H9 (cell line): Measurements from ENCODE around the gene ARHGAP5. TPM values are rescaled to one million over a fixed set of nuclear protein-coding genes. Genes with fewer than 3 reads are reported as not detected.

ENCODE experiments used
- DNase-seq: peaks from one replicate; pipeline ENCODE4 v3.0.0-alpha.2; 2017
- H2AFZ ChIP-seq: one replicate; pipeline ENCODE4 v1.6.1; 2013; ENCODE audit warnings: mild to moderate bottlenecking, low read length, control low read depth, moderate library complexity
- H2AK5ac ChIP-seq: 2 replicates; pipeline ENCODE4 v1.6.1; 2013; ENCODE audit warnings: low read length, control low read depth, mixed read lengths; ENCODE audit not compliant: insufficient read length
- H2BK120ac ChIP-seq: one replicate; pipeline ENCODE4 v1.6.1; 2013; ENCODE audit warnings: low read depth, mild to moderate bottlenecking, low read length, control low read depth, inconsistent platforms; ENCODE audit not compliant: poor library complexity, severe bottlenecking
- H2BK12ac ChIP-seq: 2 replicates; pipeline ENCODE4 v1.6.1; 2013; ENCODE audit warnings: low read length, control low read depth, mixed read lengths, low read depth; ENCODE audit not compliant: insufficient read length
- H2BK15ac ChIP-seq: 2 replicates; pipeline ENCODE4 v1.6.1; 2013; ENCODE audit warnings: low read depth, low read length, control low read depth
- H2BK20ac ChIP-seq: one replicate; pipeline ENCODE4 v1.6.1; 2013; ENCODE audit warnings: low read depth, mild to moderate bottlenecking, low read length, control low read depth, inconsistent platforms; ENCODE audit not compliant: poor library complexity, severe bottlenecking
- H2BK5ac ChIP-seq: 2 replicates; pipeline ENCODE4 v1.6.1; 2013; ENCODE audit warnings: low read length, control low read depth, mixed read lengths; ENCODE audit not compliant: insufficient read length
- H3K14ac ChIP-seq: 2 replicates; pipeline ENCODE4 v1.6.1; 2013; ENCODE audit warnings: low read length, control low read depth; ENCODE audit not compliant: insufficient read depth
- H3K18ac ChIP-seq: 2 replicates; pipeline ENCODE4 v1.6.1; 2013; ENCODE audit warnings: low read depth, mild to moderate bottlenecking, mixed read lengths, low read length, control low read depth; ENCODE audit not compliant: insufficient read length
- H3K23ac ChIP-seq: 2 replicates; pipeline ENCODE4 v1.6.1; 2013; ENCODE audit warnings: low read length, control low read depth, mixed read lengths, low read depth; ENCODE audit not compliant: insufficient read length
- H3K23me2 ChIP-seq: 2 replicates; pipeline ENCODE4 v1.6.1; 2013; ENCODE audit warnings: low read depth, mild to moderate bottlenecking, mixed read lengths, low read length, control low read depth; ENCODE audit not compliant: insufficient read length, poor library complexity, severe bottlenecking
- H3K27ac ChIP-seq: 2 replicates; pipeline ENCODE4 v1.5.1; 2013; ENCODE audit warnings: low read length, control low read depth, mixed read lengths, low read depth; ENCODE audit not compliant: insufficient read length
- H3K27me3 ChIP-seq: 2 replicates; pipeline ENCODE4 v1.6.1; 2013; ENCODE audit warnings: low read length, control low read depth, inconsistent platforms; ENCODE audit not compliant: insufficient read depth
- H3K4ac ChIP-seq: 2 replicates; pipeline ENCODE4 v1.6.1; 2013; ENCODE audit warnings: low read depth, mild to moderate bottlenecking, control low read depth, inconsistent platforms, low read length, moderate library complexity
- H3K4me1 ChIP-seq: 2 replicates; pipeline ENCODE4 v1.6.1; 2013; ENCODE audit warnings: low read length, control low read depth, inconsistent platforms; ENCODE audit not compliant: insufficient read depth
- H3K4me2 ChIP-seq: 2 replicates; pipeline ENCODE4 v1.6.1; 2013; ENCODE audit warnings: low read length, control low read depth, mixed read lengths; ENCODE audit not compliant: insufficient read length, insufficient read depth
- H3K56ac ChIP-seq: 2 replicates; pipeline ENCODE4 v1.6.1; 2013; ENCODE audit warnings: low read depth, mild to moderate bottlenecking, mixed read lengths, low read length, control low read depth; ENCODE audit not compliant: insufficient read length
- H3K79me1 ChIP-seq: 2 replicates; pipeline ENCODE4 v1.6.1; 2013; ENCODE audit warnings: low read depth, mild to moderate bottlenecking, moderate library complexity, low read length, control low read depth, inconsistent platforms; ENCODE audit not compliant: insufficient read depth, poor library complexity, severe bottlenecking
- H3K79me2 ChIP-seq: 2 replicates; pipeline ENCODE4 v1.6.1; 2013; ENCODE audit warnings: low read length, control low read depth, inconsistent platforms; ENCODE audit not compliant: insufficient read depth
- H3K9ac ChIP-seq: 2 replicates; pipeline ENCODE4 v1.6.1; 2013; ENCODE audit warnings: low read length, control low read depth, mixed read lengths; ENCODE audit not compliant: insufficient read length; ENCODE audit errors: extremely low read depth
- H3K9me3 ChIP-seq: one replicate; pipeline ENCODE4 v1.6.1; 2013; ENCODE audit warnings: low read depth, low read length, inconsistent platforms; ENCODE audit not compliant: control insufficient read depth
- H3T11ph ChIP-seq: one replicate; pipeline ENCODE4 v1.6.1; 2013; ENCODE audit warnings: mild to moderate bottlenecking, low read length, control low read depth, inconsistent platforms
- H4K20me1 ChIP-seq: one replicate; pipeline ENCODE4 v1.6.1; 2013; ENCODE audit not compliant: control insufficient read depth, insufficient read length, insufficient read depth
- H4K5ac ChIP-seq: 2 replicates; pipeline ENCODE4 v1.6.1; 2013; ENCODE audit warnings: low read depth, mild to moderate bottlenecking, mixed read lengths, low read length, control low read depth; ENCODE audit not compliant: insufficient read length
- H4K8ac ChIP-seq: replicated peaks from 2 replicates; pipeline ENCODE4 v1.6.1; 2013; ENCODE audit warnings: low read length, control low read depth, mixed read lengths, low read depth; ENCODE audit not compliant: insufficient read length
- H4K91ac ChIP-seq: 2 replicates; pipeline ENCODE4 v1.6.1; 2013; ENCODE audit warnings: low read depth, mild to moderate bottlenecking, moderate library complexity, mixed read lengths, low read length, control low read depth; ENCODE audit not compliant: insufficient read length
- H3K27ac Mint-ChIP-seq, 3 experiments: 2 replicates in 2 of 3; 3 replicates in 1 of 3; pipeline ENCODE4 v1.8.0; 2020 to 2021; ENCODE audit warnings: mixed read lengths in 3 of 3, mild to moderate bottlenecking in 1 of 3, moderate library complexity in 1 of 3
- H3K27me3 Mint-ChIP-seq: 2 replicates; pipeline ENCODE4 v1.8.0; 2021; ENCODE audit warnings: low read depth, mild to moderate bottlenecking, moderate library complexity, mixed read lengths
- H3K36me3 Mint-ChIP-seq, 3 experiments: 2 replicates in 2 of 3; 3 replicates in 1 of 3; pipeline ENCODE4 v1.8.0; 2020 to 2021; ENCODE audit warnings: low read depth in 3 of 3, mixed read lengths in 3 of 3; ENCODE audit not compliant: insufficient read depth in 1 of 3
- H3K4me1 Mint-ChIP-seq, 2 experiments: 2 replicates each; pipeline ENCODE4 v1.8.0; 2020; ENCODE audit warnings: mixed read lengths in 2 of 2
- H3K4me3 Mint-ChIP-seq, 2 experiments: 2 replicates in 1 of 2; 3 replicates in 1 of 2; pipeline ENCODE4 v1.8.0; 2020 to 2021; ENCODE audit warnings: mild to moderate bottlenecking in 2 of 2, mixed read lengths in 2 of 2, moderate library complexity in 1 of 2
- H3K9me3 Mint-ChIP-seq, 2 experiments: 2 replicates in 1 of 2; 3 replicates in 1 of 2; pipeline ENCODE4 v1.8.0; 2020; ENCODE audit warnings: mild to moderate bottlenecking in 2 of 2, mixed read lengths in 2 of 2, moderate library complexity in 1 of 2
- WGBS: extraction: QIAGEN DNeasy Blood & Tissue Kit; methylation state at CpG from one replicate; pipeline ENCODE4 v1.1.7; 2013; ENCODE audit warnings: missing lambda C conversion rate, low lambda C conversion rate, mixed read lengths; ENCODE audit not compliant: insufficient read length; ENCODE audit errors: extremely low coverage; 5-methylcytosine and 5-hydroxymethylcytosine counted together
- total RNA-seq: library from RNA; stranded (reverse); gene quantifications from 2 replicates; pipeline ENCODE4 v1.2.1, GENCODE V29; 2021
- TF ChIP-seq, protein P1 (sequence below): fragments of 200-600 bp; sonication (generic); conservative IDR thresholded peaks from 3 replicates; pipeline ENCODE4 v1.8.0; 2021; ENCODE audit warnings: antibody characterized with exemption, mild to moderate bottlenecking

Gene ARHGAP5
- total RNA-seq, 1 experiment from 2014 or later, result 73.8 TPM

DNA sequence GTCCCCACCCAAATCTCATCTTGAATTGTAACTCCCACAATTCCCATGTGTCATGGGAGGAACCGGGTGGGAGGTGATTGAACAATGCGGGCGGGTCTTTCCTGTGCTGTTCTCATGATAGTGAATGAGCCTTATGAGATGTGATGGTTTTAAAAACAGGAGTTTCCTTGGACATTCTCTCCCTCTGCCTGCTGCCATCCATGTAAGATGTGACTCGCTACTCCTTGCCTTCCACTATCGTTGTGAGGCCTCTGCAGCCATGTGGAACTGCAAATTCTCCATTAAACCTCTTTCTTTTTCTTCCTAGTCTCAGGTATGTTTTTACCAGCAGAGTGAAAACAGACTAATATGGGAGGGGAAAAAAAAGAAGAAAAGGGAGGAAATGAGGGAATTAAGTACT is 22.6 kb upstream of the ARHGAP5 start:
- no peak overlapping the region for H2AK5ac ChIP-seq
- no peaks in the 10 kb centered on the region for H3K4me1 ChIP-seq
- Mint-ChIP-seq H3K9me3 (peaks cover 6 to 10% of the 10 kb centered on the region in 2 experiments; a peak in 4 of 5 replicates), H3K4me3 (no peak overlapping the region), H3K27me3 (no peaks in the 10 kb centered on the region), H3K4me1 (peaks cover 5% of the 10 kb centered on the region in 2 experiments), H3K27ac (no peak overlapping the region), H3K36me3 (peaks cover 0 to 8% (median 0%) of the 10 kb centered on the region in 3 experiments; a peak in 3 of 7 replicates)
- H3K27ac ChIP-seq, result no peak overlapping the region
- no peak overlapping the region for H4K8ac ChIP-seq
- H3K4me2 ChIP-seq, result no peak overlapping the region
- H2BK120ac ChIP-seq, result no peak overlapping the region
- no peak overlapping the region for H2BK5ac ChIP-seq
- no CpG with 5 or more reads among the region's 5 CpGs for WGBS
- no peaks in the 10 kb centered on the region for H3K23me2 ChIP-seq
- no peak overlapping the region for H2BK15ac ChIP-seq
- no peak overlapping the region for H3K23ac ChIP-seq
- H3K14ac ChIP-seq, result no peak overlapping the region
- H4K5ac ChIP-seq, result no peak overlapping the region
- no peaks in the 10 kb centered on the region for H4K20me1 ChIP-seq
- no peak overlapping the region for H3T11ph ChIP-seq
- H2AFZ ChIP-seq, result no peak overlapping the region
- no peaks in the 10 kb centered on the region for H3K79me2 ChIP-seq
- H3K18ac ChIP-seq, result no peak overlapping the region
- no peaks in the 10 kb centered on the region for H3K9me3 ChIP-seq
- no peaks in the 10 kb centered on the region for H3K79me1 ChIP-seq
- no peak overlapping the region for H3K56ac ChIP-seq
- H3K9ac ChIP-seq, result no peak overlapping the region
- TF ChIP-seq, protein P1, sequence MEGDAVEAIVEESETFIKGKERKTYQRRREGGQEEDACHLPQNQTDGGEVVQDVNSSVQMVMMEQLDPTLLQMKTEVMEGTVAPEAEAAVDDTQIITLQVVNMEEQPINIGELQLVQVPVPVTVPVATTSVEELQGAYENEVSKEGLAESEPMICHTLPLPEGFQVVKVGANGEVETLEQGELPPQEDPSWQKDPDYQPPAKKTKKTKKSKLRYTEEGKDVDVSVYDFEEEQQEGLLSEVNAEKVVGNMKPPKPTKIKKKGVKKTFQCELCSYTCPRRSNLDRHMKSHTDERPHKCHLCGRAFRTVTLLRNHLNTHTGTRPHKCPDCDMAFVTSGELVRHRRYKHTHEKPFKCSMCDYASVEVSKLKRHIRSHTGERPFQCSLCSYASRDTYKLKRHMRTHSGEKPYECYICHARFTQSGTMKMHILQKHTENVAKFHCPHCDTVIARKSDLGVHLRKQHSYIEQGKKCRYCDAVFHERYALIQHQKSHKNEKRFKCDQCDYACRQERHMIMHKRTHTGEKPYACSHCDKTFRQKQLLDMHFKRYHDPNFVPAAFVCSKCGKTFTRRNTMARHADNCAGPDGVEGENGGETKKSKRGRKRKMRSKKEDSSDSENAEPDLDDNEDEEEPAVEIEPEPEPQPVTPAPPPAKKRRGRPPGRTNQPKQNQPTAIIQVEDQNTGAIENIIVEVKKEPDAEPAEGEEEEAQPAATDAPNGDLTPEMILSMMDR, result no peak
- no peaks in the 10 kb centered on the region for H3K27me3 ChIP-seq
- no peak overlapping the region for H2BK12ac ChIP-seq
- DNase-seq, result no peak
- no peak overlapping the region for H4K91ac ChIP-seq
- no peak overlapping the region for H2BK20ac ChIP-seq
- H3K4ac ChIP-seq, result no peak overlapping the region
